GM18502 (cell line): ENCODE data around the gene SH3RF1.

ENCODE experiments used
- ATAC-seq: cut with Tn5 transposase; IDR thresholded peaks from one replicate; pipeline ENCODE4 v1.9.1; 2021; ENCODE audit warnings: mild to moderate bottlenecking; ENCODE audit not compliant: unreplicated experiment, poor library complexity

SH3RF1 gene

DNA sequence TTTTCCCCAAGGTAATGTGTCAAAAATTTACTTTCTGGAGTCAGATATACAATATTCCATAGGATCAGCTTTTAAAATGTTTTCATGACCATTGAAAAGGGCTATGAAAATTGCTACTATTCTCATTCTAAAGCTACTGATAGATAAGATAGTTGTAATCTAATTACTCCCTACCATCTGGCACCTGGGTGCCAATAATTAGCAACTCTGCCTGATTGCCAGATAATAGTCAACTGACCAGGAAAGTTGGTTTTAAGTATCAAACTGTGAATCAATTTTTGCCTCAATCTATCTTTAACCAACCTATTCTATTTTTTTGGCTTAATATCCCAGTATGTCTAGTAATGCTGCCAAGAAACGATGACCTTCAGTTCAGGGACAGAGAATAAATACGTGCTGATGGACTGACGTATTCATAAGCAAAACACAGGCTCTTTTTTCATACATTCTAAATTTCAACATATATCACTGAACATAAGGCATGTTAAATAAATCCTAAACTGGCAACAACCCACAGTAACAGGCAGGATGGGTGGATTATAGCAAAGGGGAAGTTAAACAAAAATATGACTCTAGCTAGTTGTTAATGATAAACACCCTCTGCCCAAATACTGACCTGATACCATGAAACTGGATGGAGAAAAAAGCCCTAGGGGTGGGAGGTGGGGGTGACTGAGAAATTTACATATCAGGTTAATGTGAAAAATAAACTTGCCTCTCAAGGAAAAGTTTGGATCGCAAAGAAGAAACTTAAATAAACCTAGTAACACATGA is 18.2 kb downstream of the SH3RF1 start:
- ATAC-seq, result no peak

DNA sequence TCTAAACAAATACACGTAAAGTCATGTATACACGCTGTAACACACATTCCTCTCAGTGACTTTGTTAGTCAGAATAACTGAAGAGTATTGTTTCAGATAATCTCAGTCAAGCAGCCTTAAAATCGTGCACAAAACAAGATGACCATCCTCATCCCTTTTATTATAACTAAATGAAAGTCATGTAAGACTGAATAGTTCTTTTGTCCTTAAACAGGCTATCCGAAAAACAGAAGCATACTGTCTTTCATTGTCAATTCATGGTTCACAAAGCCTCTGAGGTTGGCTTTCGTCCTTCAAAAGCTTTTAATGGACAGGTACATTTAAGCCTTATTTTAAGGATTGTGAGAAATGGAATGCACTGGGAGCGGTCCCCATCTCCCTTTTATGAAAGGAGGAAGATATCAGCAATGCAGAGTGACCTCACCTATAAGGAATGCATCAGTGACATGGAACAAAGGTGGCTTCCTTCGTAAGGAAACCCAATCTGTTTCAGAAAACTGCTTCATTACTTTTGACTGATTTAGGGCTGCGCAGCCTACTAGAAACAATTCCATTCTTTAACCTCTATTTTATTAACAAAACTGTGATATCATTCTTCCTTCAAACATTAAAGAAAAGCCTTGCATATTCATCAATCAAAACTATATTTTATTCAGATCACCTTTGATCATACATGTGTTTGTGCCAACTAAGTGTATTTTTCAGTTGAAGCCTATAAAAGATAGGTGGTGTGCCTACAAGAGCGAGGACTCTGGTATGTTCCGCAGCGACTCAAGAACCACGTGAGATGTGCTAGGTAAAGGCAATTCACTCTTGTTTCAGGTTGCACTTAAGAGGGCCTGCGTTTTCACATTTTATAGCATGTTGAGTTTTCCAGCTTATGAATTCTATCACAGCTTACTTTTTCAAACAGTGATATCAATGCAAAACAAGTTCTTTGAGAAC is 19.2 kb downstream of the SH3RF1 start:
- ATAC-seq, result no peak

DNA sequence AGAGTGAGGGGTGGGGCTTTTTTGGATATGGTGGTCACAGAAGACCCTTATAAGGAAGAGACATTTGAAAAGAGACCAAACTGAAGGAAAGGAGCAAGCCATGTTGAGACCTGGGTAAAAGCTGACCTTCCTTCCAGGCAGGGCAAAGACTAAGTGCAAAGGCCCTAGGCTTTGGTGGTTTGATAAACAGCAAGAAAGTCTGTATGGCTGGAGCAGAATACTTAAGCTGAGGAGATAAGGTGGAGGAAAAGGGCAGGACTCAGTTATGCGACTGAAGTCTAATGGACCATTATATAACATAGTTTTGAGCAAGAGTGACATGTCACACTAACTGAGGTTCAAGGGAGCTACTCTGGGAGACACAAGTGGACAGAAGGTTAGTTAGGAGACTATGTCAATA is 20.0 kb downstream of the SH3RF1 start:
- no peak for ATAC-seq

- no peak for ATAC-seq
Measured at GRCh38 chr4:169249999-169250398, 20.8 kb downstream of the SH3RF1 start.

DNA sequence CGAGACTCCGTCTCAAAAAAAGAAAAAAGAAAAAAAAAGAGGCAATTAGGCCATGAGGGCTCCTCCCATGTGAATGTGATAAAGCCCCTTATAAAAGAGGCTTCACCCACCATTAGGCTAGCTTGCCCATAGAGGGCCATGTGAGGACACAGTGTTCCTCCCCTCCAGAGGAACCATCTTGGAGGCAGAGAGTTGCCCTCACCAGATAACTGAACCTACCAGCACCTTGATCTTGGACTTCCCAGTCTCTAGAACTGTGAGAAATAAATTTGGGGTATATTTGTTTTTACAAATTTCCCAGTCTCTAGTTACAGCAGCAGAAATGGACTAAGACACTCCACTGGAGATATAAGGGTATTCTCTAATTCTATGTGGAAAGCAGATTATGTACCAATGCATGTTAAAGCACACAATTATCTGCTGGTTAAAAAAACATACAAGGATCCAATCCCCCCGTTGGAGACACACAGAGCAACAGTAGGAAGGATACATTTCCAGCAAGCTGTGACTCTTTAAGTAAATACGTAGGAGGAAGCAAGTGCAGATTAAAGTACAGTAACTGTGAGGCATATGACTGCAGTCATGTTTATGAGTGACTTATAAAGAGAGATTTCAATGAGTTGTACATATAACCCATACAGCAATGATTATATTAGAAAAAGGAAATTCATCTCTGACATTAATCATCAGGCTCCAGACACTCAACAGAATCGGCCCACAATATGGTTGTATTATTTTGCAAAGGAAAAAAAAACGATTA is 21.4 kb downstream of the SH3RF1 start:
- ATAC-seq, result peak; percentile 47

DNA sequence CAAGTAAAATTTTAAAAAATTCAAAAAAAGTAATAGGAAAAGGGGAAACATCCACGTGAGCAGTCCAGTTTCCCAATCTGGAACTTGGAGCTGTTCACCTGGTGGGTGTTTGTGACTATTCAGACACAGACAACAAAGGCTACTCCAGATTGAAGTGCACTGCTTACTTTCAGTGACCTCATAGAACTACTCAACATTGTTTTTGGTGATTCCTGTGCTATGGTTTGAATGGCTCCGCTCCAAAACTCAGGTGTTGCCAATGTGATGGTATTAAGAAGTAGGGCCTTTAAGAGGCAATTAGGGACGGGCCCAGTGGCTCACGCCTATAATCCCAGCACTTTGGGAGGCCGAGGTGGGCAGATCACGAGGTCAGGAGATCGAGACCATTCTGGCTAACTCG is 22.1 kb downstream of the SH3RF1 start:
- ATAC-seq, result no peak

DNA sequence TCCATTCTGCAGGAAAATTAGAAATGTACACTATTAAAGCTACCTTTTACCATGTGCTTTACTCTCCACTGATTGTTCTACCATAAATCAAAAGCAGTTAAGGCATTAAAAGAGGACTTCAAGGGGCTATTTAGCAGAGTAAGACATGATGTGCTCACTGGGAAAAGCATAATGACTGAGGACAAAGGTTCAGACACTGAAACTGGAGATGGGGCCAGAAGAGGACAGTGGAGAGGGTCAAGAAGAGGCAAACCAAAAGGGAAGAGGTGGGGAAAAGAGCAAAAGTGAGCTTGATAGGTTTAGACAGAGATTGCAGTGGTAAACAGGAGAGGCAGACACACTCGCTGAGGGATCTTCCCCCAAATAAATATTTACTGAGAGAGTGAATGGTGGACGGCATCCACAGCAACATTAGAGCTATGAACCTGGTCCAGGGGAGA is 23.8 kb downstream of the SH3RF1 start:
- no peak for ATAC-seq

DNA sequence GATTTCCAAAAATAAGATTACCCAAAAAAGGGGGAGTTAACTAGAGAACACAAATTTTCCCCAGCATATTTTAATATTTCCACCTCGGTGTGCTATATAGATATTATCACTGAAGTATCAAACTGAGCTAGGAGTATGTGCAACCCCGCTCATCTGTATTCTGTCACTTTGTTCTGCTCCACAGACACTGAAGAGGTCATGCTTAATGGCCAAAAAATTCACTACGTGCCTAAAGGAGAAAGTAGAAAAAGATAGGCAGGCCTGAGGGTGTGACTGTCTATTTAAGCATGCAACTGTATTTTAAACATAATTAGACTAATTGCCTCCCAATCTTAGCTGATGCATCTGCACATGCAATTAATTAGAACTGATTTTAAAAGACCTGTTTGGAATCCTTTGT is 24.5 kb downstream of the SH3RF1 start:
- ATAC-seq, result no peak

DNA sequence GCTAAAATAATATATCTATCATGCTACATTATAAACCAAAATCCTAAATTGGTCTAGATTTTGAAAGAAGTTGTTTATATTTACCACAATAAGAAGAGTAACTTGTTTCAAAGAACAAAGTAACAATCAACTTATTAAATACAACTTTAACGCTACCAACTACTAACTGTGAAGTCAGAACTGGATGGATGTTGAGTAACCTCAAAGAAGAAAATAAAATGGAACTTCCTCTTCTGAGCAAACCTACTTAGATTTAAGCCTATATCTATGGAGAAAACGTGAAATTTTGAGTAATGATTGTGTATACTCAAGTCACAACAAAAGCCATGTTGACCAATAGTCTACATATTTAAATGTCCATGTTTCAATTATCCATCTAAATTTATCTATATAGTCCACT is 25.7 kb downstream of the SH3RF1 start:
- ATAC-seq, result no peak

GRCh38 chr4:169243825-169244609 is 26.7 kb downstream of the SH3RF1 start:
- no peak for ATAC-seq

- ATAC-seq, result no peak
Measured at GRCh38 chr4:169241464-169241863, 29.3 kb downstream of the SH3RF1 start.

GRCh38 chr4:169239221-169239905 is 31.4 kb downstream of the SH3RF1 start:
- ATAC-seq, result no peak

DNA sequence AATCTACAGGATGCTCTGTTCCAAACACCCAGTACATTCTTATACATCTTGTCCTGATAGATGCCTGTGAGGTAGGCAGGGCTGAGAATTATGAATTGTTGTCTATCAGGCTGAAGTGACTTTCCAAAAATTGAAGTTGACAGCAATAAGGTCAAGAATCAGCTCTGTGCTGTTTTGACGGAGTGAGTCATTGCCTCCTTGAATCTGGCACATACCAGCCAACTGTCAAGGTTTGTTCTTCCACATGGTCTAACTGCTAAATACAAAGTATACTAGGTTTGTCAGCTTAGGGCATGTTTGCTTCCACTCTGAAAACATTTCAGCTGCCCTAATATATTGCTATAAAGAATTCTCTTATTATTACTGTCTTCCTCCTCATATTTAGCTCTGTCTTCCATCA is 32.3 kb downstream of the SH3RF1 start:
- no peak for ATAC-seq

GRCh38 chr4:169236873-169237626 is 33.7 kb downstream of the SH3RF1 start:
- ATAC-seq, result no peak

DNA sequence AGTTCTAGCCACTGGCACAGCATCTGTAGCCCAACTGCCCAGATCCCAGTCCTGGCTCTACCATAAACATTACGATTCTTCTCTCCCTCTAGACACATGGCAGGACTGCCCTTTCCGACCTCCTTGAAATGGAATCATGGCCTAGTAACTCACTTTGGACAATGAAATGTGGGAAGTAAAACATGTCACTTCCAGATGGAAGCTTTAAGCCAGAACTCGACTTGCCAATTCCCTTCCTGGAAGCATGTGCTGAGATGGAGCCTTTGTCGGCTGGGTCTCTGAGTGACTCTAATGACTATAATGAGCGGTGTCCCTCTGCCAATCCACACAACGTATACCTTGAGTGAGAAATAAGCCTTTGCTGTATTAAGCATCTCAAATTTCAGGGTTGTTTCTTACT is 34.7 kb downstream of the SH3RF1 start:
- no peak for ATAC-seq

DNA sequence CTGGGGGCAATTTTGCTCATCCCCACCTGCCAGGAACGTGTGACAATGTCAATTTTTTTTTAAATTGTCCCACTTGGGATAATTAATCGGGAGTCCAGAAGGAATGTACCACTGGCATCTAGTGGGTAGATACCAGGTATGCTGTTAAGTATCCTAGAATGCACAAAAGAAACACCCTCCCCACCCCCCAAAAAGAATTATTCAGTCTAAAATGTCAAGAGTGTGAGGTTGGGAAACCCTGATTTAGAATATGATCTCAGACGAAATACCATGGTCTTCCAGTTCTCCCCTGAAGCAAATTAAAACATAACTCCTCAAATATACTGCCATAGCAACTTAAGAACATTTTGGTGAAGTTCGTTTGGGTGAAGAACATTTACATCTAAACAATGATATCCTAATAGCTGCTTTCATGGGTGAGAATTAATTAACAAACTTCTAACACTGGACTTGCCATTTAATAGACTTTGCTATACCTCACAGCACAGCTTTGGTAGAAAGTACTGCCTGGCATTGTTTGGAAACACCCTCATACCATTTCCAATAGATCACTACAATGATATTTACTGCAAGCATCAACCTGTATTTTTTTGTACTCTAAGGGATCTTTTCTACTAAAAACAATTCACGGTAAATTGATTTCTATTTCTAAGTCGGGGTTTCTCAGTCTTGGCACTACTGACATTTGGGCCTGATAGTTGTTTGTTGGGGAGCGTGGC is 36.5 kb downstream of the SH3RF1 start:
- no peak for ATAC-seq

DNA sequence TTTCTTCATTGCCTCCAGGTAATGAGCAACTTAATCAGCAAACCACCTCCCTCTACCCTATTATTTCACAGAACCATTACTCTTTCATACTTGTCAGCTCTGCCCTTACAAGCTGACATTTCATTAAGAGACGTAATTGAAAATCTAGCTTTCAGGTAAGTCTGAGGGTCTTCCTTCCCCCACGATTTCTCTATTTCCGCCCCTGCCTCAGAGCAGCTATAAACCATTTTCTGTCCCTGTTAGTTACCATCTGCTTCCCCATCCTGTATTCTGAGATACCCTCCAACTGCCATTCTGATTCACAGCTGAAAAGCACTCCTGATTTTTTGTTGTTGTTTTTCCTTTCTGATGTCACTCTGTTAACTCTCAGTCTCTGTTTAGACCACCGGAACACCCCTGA is 37.1 kb downstream of the SH3RF1 start:
- no peak for ATAC-seq

- ATAC-seq, result no peak
Measured at GRCh38 chr4:169231647-169232262, 39.0 kb downstream of the SH3RF1 start.
